NCI-H1417 treated with DMSO at 0.1 percent for 48 hours (cell line): ENCODE data around the gene BICRAL.
"Not testable (repeated sequence)": the region's sequence is repeated elsewhere in the genome, so short reads cannot be mapped to it uniquely, and the experiment has no call there.

Experiments used
- DNase-seq: peaks from one replicate; lab custom pipeline; 2025; lab: John Stamatoyannopoulos, UW

The BICRAL gene, protein sequence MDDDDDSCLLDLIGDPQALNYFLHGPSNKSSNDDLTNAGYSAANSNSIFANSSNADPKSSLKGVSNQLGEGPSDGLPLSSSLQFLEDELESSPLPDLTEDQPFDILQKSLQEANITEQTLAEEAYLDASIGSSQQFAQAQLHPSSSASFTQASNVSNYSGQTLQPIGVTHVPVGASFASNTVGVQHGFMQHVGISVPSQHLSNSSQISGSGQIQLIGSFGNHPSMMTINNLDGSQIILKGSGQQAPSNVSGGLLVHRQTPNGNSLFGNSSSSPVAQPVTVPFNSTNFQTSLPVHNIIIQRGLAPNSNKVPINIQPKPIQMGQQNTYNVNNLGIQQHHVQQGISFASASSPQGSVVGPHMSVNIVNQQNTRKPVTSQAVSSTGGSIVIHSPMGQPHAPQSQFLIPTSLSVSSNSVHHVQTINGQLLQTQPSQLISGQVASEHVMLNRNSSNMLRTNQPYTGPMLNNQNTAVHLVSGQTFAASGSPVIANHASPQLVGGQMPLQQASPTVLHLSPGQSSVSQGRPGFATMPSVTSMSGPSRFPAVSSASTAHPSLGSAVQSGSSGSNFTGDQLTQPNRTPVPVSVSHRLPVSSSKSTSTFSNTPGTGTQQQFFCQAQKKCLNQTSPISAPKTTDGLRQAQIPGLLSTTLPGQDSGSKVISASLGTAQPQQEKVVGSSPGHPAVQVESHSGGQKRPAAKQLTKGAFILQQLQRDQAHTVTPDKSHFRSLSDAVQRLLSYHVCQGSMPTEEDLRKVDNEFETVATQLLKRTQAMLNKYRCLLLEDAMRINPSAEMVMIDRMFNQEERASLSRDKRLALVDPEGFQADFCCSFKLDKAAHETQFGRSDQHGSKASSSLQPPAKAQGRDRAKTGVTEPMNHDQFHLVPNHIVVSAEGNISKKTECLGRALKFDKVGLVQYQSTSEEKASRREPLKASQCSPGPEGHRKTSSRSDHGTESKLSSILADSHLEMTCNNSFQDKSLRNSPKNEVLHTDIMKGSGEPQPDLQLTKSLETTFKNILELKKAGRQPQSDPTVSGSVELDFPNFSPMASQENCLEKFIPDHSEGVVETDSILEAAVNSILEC

DNA sequence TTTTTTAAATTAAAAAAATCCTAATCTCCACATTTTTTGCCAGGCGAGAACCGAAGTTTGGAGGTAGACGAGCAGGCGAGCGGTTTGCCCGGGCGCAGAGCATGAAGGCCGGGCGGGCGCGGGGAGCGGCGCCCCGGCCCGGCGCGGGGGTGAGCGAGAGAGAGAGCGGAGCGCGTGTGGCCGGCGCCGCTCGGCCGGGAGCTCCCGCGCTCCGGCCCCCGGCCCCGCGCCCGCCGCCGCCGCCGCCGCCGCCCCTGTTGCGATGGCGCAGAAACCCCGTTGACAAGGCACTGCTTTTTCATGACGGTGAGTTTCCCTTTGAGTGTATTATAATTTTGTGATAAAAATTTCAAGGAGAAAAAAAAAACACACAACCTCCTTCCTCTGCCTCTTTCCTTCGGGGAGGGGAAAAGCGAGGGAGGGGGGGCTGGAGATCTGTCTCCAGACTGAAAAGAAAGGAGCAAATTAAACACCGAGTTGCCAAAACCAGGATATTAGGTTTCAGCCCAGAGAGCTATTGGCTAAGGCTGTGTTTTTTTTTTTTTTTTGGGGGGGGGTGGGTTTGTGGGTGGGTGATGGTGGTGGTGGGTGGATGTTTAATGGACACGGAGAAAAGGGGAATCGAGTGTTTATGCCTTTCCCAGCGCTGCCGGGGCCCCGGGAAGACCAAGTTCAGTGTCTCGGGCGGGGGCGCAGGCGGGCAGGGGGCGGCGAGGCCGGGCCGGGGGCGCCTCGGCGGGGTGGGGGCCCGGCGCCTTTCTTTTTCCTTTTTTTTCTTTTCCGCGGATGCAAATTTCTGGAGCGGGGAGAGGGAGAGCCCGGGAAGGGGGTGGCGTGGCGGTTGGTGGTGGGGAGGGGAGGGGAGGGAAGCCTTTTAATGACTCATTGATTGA, at the start of gene BICRAL:
Gene BICRAL, plus strand, starts transcription at position 257 of the 893 bp plus-strand sequence. CDS start 39,971 bp downstream, outside the sequence.
- DNase-seq, result peak; percentile 83

DNA sequence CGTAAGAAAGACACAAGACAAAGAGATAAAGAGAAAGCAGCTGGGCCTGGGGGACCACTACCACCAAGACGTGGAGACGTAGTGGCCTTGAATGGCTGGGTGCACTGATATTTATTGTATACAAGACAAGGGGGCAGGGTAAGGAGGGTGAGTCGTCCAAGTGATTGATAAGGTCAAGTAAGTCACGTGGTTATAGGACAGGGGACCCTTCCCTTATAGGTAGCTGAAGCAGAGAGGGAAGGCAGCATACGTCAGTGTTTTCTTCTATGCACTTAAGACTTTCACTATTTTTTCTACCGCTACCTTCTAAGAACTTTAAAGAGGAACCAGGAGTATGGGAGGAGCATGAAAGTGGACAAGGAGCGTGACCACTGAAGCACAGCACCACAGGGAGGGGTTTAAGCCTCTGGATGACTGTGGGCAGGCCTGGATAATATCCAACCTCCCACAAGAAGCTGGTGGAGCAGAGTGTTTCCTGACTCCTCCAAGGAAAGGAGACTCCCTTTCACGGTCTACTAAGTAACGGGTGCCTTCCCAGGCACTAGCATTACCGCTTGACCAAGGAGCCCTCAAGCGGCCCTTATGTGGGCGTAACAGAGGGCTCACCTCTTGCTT, 47.9 kb upstream of the BICRAL start:
- DNase-seq, result not testable (repeated sequence)

DNA sequence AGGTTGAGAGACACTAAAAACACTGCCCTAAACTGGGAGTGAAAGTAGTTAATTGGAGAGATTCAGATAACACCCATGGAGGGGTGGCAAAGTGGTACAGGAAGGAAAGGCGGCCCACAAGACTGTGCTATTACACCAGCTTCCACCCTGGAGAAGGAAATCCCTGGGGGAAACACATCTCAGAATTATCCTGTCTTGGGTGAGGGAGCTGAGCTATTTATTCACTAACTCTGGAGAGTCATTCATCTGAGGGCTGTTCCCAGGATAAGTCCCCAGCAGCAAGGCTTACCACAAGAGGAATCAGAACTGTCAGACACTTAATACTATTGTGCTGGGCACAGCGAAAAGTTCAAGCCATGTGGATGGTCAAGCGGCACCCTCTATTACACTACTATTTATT, 45.9 kb upstream of the BICRAL start:
- DNase-seq, result no peak

DNA sequence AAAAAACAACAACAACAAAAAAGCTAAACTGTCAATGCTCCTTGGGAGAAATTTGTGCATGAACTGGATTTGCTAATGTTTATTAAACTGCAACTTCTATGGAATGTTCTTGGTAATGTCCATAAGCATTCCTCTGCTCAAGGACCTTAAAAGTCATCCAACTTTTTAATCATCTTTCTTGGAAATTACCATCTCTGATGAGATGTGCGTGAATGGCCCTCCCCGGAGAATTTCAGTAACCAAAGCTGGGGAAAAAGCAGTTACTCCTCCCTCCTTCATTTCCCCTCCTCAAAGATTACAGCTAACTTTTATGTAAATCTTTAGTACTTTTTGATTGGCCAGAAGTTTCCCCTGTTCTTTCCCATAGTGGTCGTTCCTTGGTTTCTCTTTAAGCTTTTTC, 41.1 kb upstream of the BICRAL start:
- no peak for DNase-seq

DNA sequence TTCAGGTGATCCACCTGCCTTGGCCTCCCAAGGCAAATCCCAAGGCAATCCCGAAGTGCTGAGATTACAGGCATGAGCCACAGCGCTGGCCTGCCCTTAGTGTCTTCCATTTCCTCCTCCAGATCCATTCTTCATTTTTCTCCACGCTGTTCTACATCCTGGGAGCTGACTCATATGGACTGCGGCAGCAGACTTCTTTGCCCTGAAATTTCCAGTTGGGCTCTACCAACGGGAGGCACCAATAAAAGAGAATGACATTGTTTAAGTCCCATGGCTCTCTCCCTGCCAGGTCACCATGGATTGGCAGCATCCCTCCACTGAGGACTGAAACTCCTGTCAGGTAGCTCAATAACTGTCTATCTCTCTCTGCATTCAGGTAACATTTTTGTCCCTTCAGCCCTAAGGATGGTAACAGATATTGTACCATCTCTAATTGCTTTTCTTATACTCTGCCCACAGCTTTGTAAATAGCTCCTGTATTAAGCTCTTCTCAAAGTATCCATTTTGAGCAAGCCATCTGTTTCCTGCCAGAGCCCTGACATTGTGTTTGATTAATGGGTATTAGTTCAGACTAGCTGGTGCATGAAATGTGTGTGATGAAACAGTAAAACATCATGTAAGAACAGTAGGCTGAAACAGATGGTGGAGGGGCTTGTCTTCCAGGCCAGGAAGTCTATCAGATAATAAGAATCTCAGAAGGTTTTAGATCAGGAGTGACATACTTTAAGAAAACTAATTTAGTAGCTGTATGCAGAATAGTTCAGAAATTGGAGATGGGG, 39.5 kb upstream of the BICRAL start:
- peak; percentile 67 for DNase-seq

DNA sequence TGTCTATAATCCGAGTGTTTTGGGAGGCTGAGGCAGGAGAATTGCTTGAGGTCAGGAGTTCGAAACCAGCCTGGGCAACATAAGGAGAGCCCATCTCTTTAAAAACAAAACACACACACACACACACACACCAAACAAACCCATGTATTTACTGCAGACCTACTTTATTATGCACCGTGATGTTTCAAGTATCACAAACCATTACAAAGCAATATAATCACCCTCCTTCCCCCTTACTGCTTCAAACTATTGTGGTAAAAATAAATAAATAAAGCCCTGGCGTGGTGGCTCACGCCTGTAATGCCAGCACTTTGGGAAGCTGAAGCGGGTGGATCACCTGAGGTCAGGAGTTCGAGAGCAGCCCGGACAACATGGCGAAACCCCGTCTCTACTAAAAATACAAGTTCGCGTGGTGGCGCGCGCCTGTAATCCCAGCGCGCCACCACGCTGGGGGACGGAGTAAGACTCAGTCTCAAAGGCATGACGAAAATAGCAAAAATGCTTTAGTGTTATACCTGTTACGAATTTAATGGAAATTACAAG, 37.4 kb upstream of the BICRAL start:
- DNase-seq, result no peak

DNA sequence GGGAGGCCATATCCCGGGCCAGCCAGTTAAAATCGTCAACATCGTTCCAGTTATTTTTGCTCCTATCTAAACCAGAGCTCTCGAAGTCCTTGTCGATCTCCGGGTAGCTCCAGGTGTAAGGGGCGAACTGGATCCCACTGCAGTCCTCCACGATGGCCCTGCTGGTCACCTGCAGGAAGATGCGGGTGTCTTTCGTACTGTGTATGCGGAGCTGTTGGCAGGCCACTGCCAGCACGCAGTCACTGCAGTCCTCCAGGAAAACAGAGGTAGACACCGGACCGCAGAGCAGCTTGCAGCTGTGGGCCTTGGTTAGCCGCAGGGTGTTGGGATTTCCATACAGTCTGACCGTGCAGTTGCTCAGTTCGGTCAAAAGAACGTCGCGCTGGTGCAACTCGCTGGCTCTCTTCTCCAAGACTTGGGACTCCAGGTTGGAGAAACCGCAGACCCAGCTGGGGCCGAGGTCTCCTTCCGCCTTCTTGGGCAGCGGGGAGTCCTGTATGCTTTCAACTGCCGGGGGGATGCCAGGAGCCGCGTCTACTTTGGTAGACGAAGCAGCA, 36.7 kb upstream of the BICRAL start:
- DNase-seq, result no peak

DNA sequence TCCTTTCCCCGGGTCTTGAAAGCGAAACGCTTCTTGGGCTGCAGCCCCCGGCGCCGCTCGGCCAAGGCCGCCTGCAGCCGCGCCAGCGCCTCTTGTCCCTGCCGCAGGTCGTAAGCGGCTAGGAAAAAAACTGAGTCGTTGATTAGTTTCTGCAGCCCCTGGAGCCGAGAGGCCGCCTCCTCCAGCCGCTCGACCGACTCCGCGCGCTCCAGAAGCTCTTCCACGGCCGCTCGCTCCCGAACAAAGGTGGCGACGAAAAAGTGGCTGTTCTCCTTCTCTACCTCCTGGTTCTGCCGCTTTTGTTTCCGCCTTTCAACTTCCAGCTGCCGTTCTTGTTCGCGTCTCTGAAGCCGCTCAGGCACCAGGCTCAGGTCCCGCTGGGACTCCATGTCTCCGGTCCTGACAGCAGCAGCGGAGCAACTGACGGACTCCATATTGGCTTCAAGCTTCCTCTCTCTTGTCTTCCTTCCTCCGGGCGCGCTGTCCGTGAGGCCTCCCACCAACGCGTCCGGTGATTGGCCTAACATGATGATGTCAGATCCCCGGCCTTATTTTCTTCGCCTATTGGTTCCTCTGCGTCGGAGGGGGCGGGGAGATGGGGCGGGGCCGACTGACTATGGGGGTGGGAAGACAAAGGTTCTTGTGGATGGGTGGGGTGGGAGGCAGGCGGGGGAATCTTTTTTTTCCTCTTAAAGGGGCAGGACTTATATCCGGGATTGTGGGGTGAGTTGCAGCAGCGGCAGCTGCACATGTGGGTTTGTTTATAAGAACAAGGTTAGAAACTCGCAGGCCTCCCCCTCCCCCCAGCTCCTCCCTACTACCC, 36.0 kb upstream of the BICRAL start, which contains the start of gene TBCC:
Gene TBCC, minus strand, starts transcription at position 464 of the 823 bp plus-strand sequence. Its CDS starts 30 bp downstream, at position 434.
- peak; percentile 88 for DNase-seq

DNA sequence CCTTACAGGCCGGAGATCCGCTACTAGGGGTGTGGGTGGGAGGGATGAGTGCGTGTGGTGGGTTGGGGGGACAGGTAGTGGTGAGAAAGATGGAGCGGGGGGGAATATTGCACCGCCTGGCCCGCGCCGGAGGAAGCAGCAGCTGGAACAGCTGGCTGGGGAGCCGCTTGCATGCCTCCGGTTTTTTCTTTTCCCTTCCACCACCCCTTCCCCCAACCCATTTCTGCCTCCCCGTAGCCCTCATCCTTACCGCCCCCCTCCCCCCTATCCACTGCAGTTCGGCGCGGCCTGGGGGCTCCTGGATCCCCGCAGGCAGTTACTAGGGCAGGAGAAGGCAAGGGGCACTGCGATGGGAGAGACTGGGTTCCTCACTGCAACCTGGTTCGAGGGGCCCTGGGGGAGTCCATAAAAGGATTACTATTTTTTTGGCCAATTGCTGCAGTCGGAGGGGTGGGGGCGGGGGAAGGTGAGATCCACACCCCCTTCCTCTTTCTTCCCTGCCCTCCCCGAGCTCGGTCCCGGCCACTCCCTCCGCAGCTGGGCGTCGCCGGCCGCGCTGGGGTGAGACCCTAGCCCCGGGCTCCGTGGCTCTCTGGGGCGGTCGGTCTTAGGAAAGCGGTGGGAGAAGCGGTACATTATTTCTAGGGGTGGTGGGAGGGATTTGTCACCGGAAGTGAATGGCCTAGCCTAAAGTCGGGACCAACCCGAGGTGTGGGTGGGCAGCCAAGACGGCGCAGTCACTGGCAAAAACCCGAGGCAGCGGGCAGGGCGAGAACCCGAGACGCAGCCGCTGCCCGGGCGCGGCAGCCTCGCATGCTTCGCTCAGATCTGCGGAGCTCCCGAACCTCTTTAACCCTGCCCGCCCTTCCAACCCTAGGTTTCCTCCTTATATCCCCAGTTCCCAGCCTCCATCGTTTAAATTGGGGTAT, 35.1 kb upstream of the BICRAL start:
- no peak for DNase-seq

DNA sequence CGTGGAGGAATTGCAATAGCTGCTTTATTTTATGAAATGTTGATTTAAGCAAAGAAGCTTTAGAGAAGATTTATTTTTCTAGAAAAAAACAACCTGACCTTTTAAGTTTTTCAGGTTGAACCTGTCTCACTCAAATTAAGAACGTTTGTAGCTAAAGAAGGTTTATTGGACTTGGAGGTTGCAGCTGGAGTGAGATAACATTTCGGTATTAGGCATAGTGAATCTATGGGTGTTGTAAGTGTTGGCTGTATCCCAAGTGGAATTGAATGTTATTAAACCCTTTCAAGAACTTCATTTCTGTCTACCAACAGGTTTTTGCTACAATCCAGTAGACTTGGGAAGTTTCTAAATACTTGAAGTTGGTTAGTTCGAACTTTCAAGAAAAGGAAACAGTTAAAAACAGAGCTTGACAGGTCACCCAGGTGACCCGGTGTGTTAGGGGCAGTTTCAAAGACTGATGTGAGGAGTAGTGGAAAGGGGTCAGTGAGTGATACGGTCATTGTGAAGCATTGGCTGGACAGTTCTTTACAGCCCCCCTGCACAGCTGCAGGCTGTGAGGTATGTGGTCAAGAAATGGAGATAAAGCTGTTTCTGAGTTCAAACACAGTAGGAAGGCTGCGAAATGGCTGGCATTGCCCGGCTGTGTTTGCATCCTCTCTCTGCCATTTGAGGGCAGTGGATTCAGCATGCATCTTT, 33.5 kb upstream of the BICRAL start:
- DNase-seq, result no peak

DNA sequence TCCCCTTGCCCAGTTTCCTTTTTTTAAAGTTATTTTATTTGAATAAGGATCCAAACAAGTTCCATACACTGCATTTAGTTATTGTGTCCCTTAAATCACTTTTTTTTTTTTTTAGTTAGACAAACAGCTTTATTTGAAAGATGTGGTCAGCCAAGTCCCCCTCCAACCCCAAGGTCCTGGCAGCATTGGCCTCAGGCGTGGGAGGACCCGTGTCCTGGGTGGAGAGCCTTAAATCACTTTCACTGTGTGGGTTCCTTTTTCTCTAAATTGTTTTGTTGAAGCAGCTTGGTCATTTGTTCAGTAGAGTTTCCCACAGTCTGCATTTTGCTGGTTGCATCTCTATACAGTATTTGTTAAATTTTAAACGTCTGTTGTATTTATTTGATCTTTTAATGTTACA, 30.8 kb upstream of the BICRAL start:
- DNase-seq, result no peak

DNA sequence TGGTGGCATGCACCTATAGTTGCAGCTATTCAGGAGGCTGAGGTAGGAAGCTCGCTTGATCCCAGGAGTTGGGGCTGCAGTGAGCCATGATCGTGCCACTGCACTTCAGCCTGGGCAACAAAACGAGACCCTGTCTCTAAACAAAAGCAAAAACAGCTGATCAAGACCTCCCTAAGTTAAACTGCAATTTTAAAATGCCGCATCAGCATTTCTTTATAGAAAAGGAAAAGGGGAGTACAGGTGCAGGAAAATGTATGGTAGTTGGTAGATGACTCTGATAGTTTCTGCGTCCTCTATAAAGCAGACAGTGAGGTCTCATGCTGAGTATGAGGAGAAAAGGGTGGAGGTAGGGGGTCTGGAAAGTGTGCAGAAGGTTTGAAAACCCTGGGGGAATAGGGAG, 27.1 kb upstream of the BICRAL start:
- DNase-seq, result no peak

DNA sequence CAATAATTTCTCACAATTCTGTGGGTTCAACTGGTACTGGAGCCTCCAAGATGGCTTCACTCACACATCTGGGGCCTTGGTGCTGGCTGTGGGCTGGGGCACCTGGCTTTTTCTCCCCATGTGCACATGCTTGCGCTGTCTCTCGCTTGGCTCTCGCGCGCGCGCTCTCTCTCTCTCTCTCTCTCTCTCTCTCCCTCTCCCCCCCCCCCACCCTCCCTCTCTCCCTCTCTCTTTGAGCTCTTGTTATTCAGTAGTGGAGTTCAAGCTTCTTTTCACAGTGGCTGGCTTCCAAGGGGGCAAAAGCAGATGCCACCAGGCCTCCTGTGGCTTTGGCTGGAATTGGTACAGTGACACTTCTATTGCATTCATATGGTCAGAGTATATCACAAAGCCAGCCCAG, 25.1 kb upstream of the BICRAL start:
- no peak for DNase-seq

DNA sequence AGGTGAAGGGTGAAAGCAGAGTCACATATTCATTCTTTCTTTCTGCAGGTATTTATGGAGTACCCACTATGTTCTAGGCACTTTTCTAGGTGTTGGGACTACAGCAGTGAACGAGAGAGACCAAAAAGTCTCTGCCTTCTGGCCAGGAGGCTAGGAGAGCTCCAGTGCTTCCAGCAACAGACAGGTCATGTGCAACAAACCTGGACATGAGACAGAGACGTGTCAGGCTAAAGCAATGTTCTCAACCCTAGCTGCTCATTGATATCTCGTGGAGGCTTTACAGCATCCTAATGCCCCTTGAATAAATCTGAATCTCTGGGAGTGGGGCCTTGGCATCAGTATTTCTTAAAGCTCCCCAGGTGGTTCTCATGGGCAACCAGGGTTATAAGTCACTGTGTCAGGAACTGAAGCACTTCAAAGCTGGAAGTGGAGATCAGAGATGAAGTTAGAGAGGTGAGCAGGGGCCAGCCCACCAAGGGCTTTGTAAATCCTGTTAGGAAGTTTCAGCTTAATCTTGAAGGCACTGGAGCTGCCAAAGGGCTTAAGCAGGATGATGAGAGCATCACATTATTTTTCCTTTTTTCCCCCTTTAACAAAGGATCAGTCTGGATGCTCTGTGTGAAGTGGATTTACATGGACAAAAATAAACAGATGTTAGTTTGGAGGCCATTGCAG, 23.0 kb upstream of the BICRAL start:
- no peak for DNase-seq

DNA sequence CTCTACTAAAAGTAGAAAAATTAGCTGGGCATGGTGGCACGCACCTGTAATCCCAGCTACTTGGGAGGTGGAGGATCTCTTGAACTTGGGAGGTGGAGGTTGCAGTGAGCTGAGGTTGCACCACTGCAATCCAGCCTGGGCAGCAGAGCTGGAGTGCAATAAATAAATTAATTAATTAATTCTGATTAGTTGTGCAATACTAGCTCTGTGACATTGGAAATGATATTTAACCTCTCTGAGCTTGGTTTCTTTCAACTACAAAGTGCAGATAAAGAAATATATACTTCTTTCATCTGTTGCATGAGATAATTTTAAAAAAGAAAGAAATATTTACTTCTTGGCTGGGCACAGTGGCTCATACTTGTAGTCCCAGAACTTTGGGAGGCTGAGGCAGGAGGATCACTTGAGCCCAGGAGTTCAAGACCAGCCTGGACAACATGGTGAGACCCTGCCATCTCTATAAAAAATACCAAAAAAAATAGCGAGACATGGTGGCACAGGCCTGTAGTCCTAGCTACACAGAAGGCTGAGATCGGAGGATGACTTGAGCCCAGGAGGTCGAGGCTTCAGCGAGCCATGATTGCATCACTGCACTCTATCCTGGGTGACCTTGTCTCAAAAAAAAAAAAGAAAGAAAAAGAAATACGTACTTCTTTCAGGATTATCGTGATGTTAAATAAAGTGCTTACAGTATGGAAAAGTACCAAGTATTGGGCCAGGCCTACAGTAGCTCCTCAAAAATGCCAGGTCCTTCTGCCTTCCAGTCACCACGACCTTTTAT, 20.4 kb upstream of the BICRAL start:
- DNase-seq, result no peak

DNA sequence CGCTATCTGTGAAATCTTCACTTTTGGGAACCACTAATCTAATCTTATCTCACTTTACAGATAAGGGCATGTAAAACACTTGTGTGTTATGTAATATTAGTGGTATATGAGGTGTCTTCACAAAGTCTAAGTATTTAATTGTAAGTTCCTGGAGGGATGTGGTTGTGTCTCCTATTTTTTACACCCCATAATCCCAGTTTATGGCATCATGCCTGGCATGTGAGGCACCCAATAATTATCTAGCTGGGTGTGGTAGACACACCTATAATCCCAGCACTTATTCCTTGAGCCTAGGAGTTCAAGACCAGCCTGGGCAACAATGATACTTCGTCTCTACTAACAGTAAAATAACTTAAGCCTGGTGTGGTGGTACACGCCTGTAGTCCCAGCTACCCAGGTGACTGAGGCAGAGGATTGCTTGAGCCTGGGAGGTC, 19.4 kb upstream of the BICRAL start:
- no peak for DNase-seq
